Activated CD4-positive, alpha-beta memory T cell treated with anti-CD3 and anti-CD28 coated beads, Interleukin-2, amount 10 ng/mL, durations not matched to agents 7 days and 5 days (primary cell): Measurements from ENCODE around the gene LILRA5. TPM values are rescaled to one million over a fixed set of nuclear protein-coding genes. Genes with fewer than 3 reads are reported as not detected.

Source experiments
- total RNA-seq, 2 experiments: library from RNA; stranded (reverse); gene quantifications; one replicate each; pipeline ENCODE4 v1.2.3, GENCODE V29; 2021

Gene LILRA5
- total RNA-seq, 2 experiments from 2014 or later: not detected

Other genes with a start within 250 kb of the LILRA5 start
- not detected for gene VSTM1, start 249.3 kb downstream of the LILRA5 start, total RNA-seq
- not detected for gene TARM1, start 231.8 kb downstream of the LILRA5 start, total RNA-seq
- under 1 TPM in 1 of 2 experiments, not detected in 1; 0.40 TPM for gene OSCAR, start 212.4 kb downstream of the LILRA5 start, total RNA-seq
- gene NDUFA3, start 210.3 kb downstream of the LILRA5 start, total RNA-seq: 100 to 1,000 TPM; 115 to 116 TPM
- gene TFPT, start 197.5 kb downstream of the LILRA5 start, total RNA-seq: 10 to 100 TPM; 44.4 to 47.1 TPM
- 10 to 100 TPM; 53.5 to 55.0 TPM for gene PRPF31, start 197.4 kb downstream of the LILRA5 start, total RNA-seq
- gene CNOT3, start 175.4 kb downstream of the LILRA5 start, total RNA-seq: 10 to 100 TPM; 62.6 to 66.9 TPM
- 1 to 10 TPM; 8.3 to 9.2 TPM for gene LENG1, start 153.4 kb downstream of the LILRA5 start, total RNA-seq
- 1 to 10 TPM; 2.8 to 3.2 TPM for gene TMC4, start 140.0 kb downstream of the LILRA5 start, total RNA-seq
- gene MBOAT7, start 123.6 kb downstream of the LILRA5 start, total RNA-seq: 10 to 100 TPM; 90.8 to 93.4 TPM
- gene TSEN34, start 121.9 kb downstream of the LILRA5 start, total RNA-seq: 10 to 100 TPM; 10.9 to 13.6 TPM
- gene RPS9, start 112.3 kb downstream of the LILRA5 start, total RNA-seq: 1,000 to 10,000 TPM; 1,045 to 1,051 TPM
- gene LILRB3, start 90.2 kb downstream of the LILRA5 start, total RNA-seq: 1 to 10 TPM; 5.3 to 5.8 TPM
- gene LILRA6, start 70.4 kb downstream of the LILRA5 start, total RNA-seq: under 1 TPM; 0.65 to 0.68 TPM
- not detected for gene LILRB5, start 55.9 kb downstream of the LILRA5 start, total RNA-seq
- gene LILRB2, start 32.1 kb downstream of the LILRA5 start, total RNA-seq: not detected
- not detected for gene LILRA4, start 26.0 kb upstream of the LILRA5 start, total RNA-seq
- 10 to 100 TPM; 56.6 to 59.0 TPM for gene LAIR1, start 51.8 kb upstream of the LILRA5 start, total RNA-seq
- under 1 TPM; 0.53 to 0.68 TPM for gene TTYH1, start 102.3 kb upstream of the LILRA5 start, total RNA-seq
- gene LENG8, start 136.0 kb upstream of the LILRA5 start, total RNA-seq: 100 to 1,000 TPM; 231 to 233 TPM
- gene LENG9, start 150.6 kb upstream of the LILRA5 start, total RNA-seq: 1 to 10 TPM; 8.5 to 8.7 TPM
- gene CDC42EP5, start 160.1 kb upstream of the LILRA5 start, total RNA-seq: not detected
- gene LAIR2, start 189.7 kb upstream of the LILRA5 start, total RNA-seq: 1 to 10 TPM; 2.4 to 3.8 TPM